HG02981 (cell line): ENCODE measurements around the gene CCDC70.
"Not testable (repeated sequence)": the region's sequence is repeated elsewhere in the genome, so short reads cannot be mapped to it uniquely, and the experiment has no call there.

Experiments
- ATAC-seq: cut with Tn5 transposase; IDR thresholded peaks from one replicate; pipeline ENCODE4 v1.9.1; 2021; ENCODE audit warnings: mild to moderate bottlenecking, moderate library complexity; ENCODE audit not compliant: unreplicated experiment

The CCDC70 gene

GRCh38 chr13:51861723-51862300, at the start of gene CCDC70:
Gene CCDC70 (plus strand): TSS chr13:51861969. CDS start chr13:51865412, 3,443 bp downstream.
- no peak for ATAC-seq

- ATAC-seq: no peak
Measured at GRCh38 chr13:51814071-51814470, 47.7 kb upstream of the CCDC70 start.

GRCh38 chr13:51814825-51815650, 46.7 kb upstream of the CCDC70 start:
- peak; percentile 71 for ATAC-seq

- no peak for ATAC-seq
Measured at GRCh38 chr13:51815848-51816247, 45.9 kb upstream of the CCDC70 start.

GRCh38 chr13:51816604-51817249, 45.0 kb upstream of the CCDC70 start:
- no peak for ATAC-seq

- ATAC-seq: no peak
Measured at GRCh38 chr13:51817717-51818116, 44.1 kb upstream of the CCDC70 start.

- no peak for ATAC-seq
Measured at GRCh38 chr13:51818276-51818675, 43.5 kb upstream of the CCDC70 start.

GRCh38 chr13:51818781-51819511, 42.8 kb upstream of the CCDC70 start:
- no peak for ATAC-seq

- ATAC-seq: no peak
Measured at GRCh38 chr13:51819544-51819943, 42.2 kb upstream of the CCDC70 start.

GRCh38 chr13:51820016-51820597, 41.7 kb upstream of the CCDC70 start:
- ATAC-seq: no peak

GRCh38 chr13:51821606-51822005, 40.2 kb upstream of the CCDC70 start:
- no peak for ATAC-seq

GRCh38 chr13:51822106-51822815, 39.5 kb upstream of the CCDC70 start:
- ATAC-seq: no peak

- no peak for ATAC-seq
Measured at GRCh38 chr13:51823359-51823758, 38.4 kb upstream of the CCDC70 start.

GRCh38 chr13:51823863-51824262, 37.9 kb upstream of the CCDC70 start:
- ATAC-seq: no peak

- ATAC-seq: not testable (repeated sequence)
Measured at GRCh38 chr13:51824712-51825111, 37.1 kb upstream of the CCDC70 start.

- no peak for ATAC-seq
Measured at GRCh38 chr13:51825165-51825592, 36.6 kb upstream of the CCDC70 start.

GRCh38 chr13:51825681-51826254, 36.0 kb upstream of the CCDC70 start:
- ATAC-seq: no peak

GRCh38 chr13:51826606-51827005, 35.2 kb upstream of the CCDC70 start:
- no peak for ATAC-seq

GRCh38 chr13:51827254-51827653, 34.5 kb upstream of the CCDC70 start:
- ATAC-seq: no peak
